HEK293 (cell line): ENCODE results near the gene AIG1.

Experiments used
- CTCF ChIA-PET: fragments of 350-600 bp; formaldehyde crosslinking; extraction: SDS; loops from one replicate; lab custom pipeline; 2021; ENCODE audit warnings: antibody characterized with exemption; lab: Yijun Ruan, JAX
- POLR2A ChIA-PET: fragments of 300-600 bp; formaldehyde crosslinking; extraction: SDS; loops from one replicate; lab custom pipeline; 2020; ENCODE audit warnings: antibody characterized with exemption, inconsistent platforms; lab: Yijun Ruan, JAX
- H3K27ac ChIP-seq: fragments of 200-500 bp; sonication (Bioruptor generic); 2 replicates; pipeline ENCODE4 v1.5.1; 2014; ENCODE audit warnings: low read depth, low read length, control low read depth, inconsistent platforms; ENCODE audit errors: extremely low read depth
- H3K36me3 ChIP-seq, 2 experiments: fragments of 200-500 bp in 1 of 2; sonication (Bioruptor generic) in 1 of 2; 1 replicate in 1 of 2; 2 replicates in 1 of 2; pipeline ENCODE4 v1.5.1; 2014 to 2017; ENCODE audit warnings: inconsistent platforms in 2 of 2, low read length in 2 of 2; ENCODE audit not compliant: control insufficient read depth in 2 of 2, insufficient read depth in 1 of 2
- H3K4me1 ChIP-seq: fragments of 200-500 bp; sonication (Bioruptor generic); 2 replicates; pipeline ENCODE4 v1.5.1; 2014; ENCODE audit warnings: mild to moderate bottlenecking, low read length, inconsistent platforms; ENCODE audit not compliant: control insufficient read depth, insufficient read depth
- H3K4me3 ChIP-seq: 2 replicates; pipeline ENCODE4 v1.5.1; 2011; ENCODE audit warnings: low read depth, mild to moderate bottlenecking, control low read depth, low read length, moderate library complexity
- H3K9me3 ChIP-seq: fragments of 200-500 bp; sonication (Bioruptor generic); 2 replicates; pipeline ENCODE4 v1.5.1; 2014; ENCODE audit warnings: low read depth, low read length, inconsistent platforms; ENCODE audit not compliant: control insufficient read depth, insufficient read depth
- WT1 ChIP-seq: fragments of 450-650 bp; formaldehyde crosslinking; IDR thresholded peaks from 2 replicates; pipeline ENCODE4 v1.5.1; 2016; ENCODE audit warnings: missing biosample characterization, missing genetic modification characterization
- ZNF146 ChIP-seq: fragments of 450-650 bp; formaldehyde crosslinking; IDR thresholded peaks from 2 replicates; pipeline ENCODE4 v1.5.1; 2016; ENCODE audit warnings: missing biosample characterization, missing genetic modification characterization
- ZNF184 ChIP-seq: fragments of 450-650 bp; IDR thresholded peaks from 2 replicates; pipeline ENCODE4 v1.5.1; 2018; ENCODE audit warnings: missing biosample characterization, mild to moderate bottlenecking, missing genetic modification characterization
- ZNF239 ChIP-seq: fragments of 450-650 bp; formaldehyde crosslinking; IDR thresholded peaks from 2 replicates; pipeline ENCODE4 v1.5.1; 2016; ENCODE audit warnings: missing biosample characterization, missing genetic modification characterization
- ZNF248 ChIP-seq: fragments of 450-650 bp; formaldehyde crosslinking; IDR thresholded peaks from 2 replicates; pipeline ENCODE4 v1.5.1; 2017; ENCODE audit warnings: missing biosample characterization, missing genetic modification characterization
- ZNF350 ChIP-seq: fragments of 450-650 bp; formaldehyde crosslinking; IDR thresholded peaks from 2 replicates; pipeline ENCODE4 v1.5.0; 2017; ENCODE audit warnings: missing biosample characterization, mild to moderate bottlenecking, missing genetic modification characterization
- ZNF621 ChIP-seq: fragments of 450-650 bp; formaldehyde crosslinking; IDR thresholded peaks from 2 replicates; pipeline ENCODE4 v1.5.1; 2017; ENCODE audit warnings: missing biosample characterization, missing genetic modification characterization
- ZNF626 ChIP-seq: fragments of 450-650 bp; sonication (Bioruptor Pico); formaldehyde crosslinking; IDR thresholded peaks from 2 replicates; pipeline ENCODE4 v1.5.1; 2018; ENCODE audit warnings: missing biosample characterization, missing genetic modification characterization, inconsistent platforms
- ZNF776 ChIP-seq: fragments of 450-650 bp; formaldehyde crosslinking; IDR thresholded peaks from 2 replicates; pipeline ENCODE4 v1.5.0; 2017; ENCODE audit warnings: missing biosample characterization, missing genetic modification characterization, borderline replicate concordance
- ZNF791 ChIP-seq: fragments of 450-650 bp; formaldehyde crosslinking; IDR thresholded peaks from 2 replicates; pipeline ENCODE4 v1.5.1; 2016; ENCODE audit warnings: missing biosample characterization, missing genetic modification characterization
- TF ChIP-seq, protein P1 (sequence below): fragments of 450-650 bp; formaldehyde crosslinking; IDR thresholded peaks from 2 replicates; pipeline ENCODE4 v1.5.1; 2016; ENCODE audit warnings: missing biosample characterization, missing genetic modification characterization
- TF ChIP-seq, protein P2 (sequence below): fragments of 450-650 bp; formaldehyde crosslinking; IDR thresholded peaks from 2 replicates; pipeline ENCODE4 v1.5.1; 2016; ENCODE audit warnings: missing biosample characterization, missing genetic modification characterization
- TF ChIP-seq, protein P3 (sequence below): fragments of 450-650 bp; formaldehyde crosslinking; IDR thresholded peaks from 2 replicates; pipeline ENCODE4 v1.5.1; 2016; ENCODE audit warnings: missing biosample characterization, missing genetic modification characterization, borderline replicate concordance
- TF ChIP-seq, protein P4 (sequence below): fragments of 450-650 bp; IDR thresholded peaks from 2 replicates; pipeline ENCODE4 v1.5.1; 2018; ENCODE audit warnings: missing biosample characterization, missing genetic modification characterization

The AIG1 gene

DNA sequence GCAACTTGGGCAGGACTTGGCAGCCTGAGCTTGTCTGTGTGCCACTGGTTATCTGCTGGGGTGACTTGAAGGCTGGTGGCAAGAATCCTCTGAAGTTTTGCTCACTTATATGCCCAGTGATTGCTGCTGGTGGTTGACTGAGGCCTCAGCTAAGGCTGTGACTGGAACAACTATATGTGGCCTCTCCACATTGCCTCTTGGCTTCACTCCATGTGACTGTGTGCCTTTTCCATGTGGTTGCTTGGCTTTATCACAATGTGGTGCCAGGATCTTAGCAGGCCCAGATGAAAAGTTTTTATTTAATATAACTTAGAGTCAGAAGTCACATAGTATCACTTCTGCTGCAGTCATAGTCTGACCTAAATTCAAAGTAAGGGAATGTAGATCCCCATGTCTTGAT is 285.3 kb downstream of the AIG1 start:
- Histone ChIP-seq H3K27ac (no peak overlapping the region), H3K9me3 (no peaks in the 10 kb centered on the region), H3K4me1 (no peaks in the 10 kb centered on the region), H3K4me3 (no peak overlapping the region), H3K36me3 (no peaks in the 10 kb centered on the region)
- ChIA-PET POLR2A (no interaction called here), CTCF (interaction anchor here (0.6 to 2.5 kb wide), 3 partner anchors 8 to 114 kb away, joined by 3 to 9 read pairs (median 4); no protein-coding TSS in a partner anchor)
- no peak for TF ChIP-seq ZNF626 (tag by site-specific recombination)
- TF ChIP-seq ZNF239 (tag by site-specific recombination): no peak

DNA sequence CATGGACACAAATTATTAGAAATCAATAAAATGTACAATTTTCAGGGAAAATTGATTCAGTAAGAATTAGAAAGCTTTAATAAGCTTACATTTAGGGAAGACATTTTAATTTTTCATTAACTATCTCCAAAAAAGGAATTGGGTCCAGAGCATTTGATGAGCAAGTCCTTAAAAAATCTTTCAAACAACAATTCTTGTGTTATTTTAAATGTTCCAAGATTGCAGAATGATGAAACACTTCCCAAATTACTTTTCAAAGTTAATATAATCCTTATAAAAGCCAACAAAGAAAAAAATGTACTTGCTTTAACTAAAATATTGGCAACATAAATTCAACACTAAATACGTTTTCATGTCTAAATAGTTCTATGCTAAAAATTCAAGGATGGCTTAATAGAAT is 287.8 kb downstream of the AIG1 start:
- TF ChIP-seq, protein P1, sequence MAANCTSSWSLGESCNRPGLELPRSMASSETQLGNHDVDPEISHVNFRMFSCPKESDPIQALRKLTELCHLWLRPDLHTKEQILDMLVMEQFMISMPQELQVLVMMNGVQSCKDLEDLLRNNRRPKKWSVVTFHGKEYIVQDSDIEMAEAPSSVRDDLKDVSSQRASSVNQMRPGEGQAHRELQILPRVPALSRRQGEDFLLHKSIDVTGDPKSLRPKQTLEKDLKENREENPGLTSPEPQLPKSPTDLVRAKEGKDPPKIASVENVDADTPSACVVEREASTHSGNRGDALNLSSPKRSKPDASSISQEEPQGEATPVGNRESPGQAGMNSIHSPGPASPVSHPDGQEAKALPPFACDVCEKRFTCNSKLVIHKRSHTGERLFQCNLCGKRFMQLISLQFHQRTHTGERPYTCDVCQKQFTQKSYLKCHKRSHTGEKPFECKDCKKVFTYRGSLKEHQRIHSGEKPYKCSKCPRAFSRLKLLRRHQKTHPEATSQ: no peak
- no peak for TF ChIP-seq ZNF184
- Histone ChIP-seq H3K9me3 (no peaks in the 10 kb centered on the region), H3K36me3 (no peaks in the 10 kb centered on the region), H3K27ac (no peak overlapping the region), H3K4me1 (no peaks in the 10 kb centered on the region), H3K4me3 (no peak overlapping the region)
- POLR2A ChIA-PET: no interaction called here
- CTCF ChIA-PET: interaction anchor here (0.6 to 2.4 kb wide), 4 partner anchors 10 to 874 kb away, joined by 3 to 13 read pairs (median 4); no protein-coding TSS in a partner anchor

DNA sequence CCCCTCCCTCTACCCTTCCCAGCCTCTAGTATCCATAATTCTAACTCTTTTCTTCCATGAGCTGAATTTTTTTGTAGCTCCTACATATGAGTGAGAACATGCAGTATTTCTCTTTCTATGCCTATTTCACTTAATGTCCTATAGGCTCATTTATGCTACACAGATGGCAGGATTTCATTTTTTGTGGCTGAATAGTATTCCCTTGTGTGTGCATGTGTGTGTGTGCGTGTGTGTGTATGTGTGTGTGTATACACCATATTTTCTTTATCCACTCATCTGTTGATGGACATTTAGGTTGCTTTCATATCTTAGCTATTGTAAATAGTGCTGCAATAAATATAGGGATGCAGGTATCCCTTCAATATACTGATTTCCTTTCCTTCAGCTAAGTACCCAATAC is 288.8 kb downstream of the AIG1 start:
- H3K9me3 ChIP-seq: no peaks in the 10 kb centered on the region
- H3K4me3 ChIP-seq: no peak overlapping the region
- TF ChIP-seq, protein P2, sequence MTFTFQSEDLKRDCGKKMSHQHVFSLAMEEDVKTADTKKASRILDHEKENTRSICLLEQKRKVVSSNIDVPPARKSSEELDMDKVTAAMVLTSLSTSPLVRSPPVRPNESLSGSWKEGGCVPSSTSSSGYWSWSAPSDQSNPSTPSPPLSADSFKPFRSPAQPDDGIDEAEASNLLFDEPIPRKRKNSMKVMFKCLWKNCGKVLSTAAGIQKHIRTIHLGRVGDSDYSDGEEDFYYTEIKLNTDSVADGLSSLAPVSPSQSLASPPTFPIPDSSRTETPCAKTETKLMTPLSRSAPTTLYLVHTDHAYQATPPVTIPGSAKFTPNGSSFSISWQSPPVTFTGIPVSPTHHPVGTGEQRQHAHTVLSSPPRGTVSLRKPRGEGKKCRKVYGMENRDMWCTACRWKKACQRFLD: no peak
- peak; percentile 56 for TF ChIP-seq ZNF146 (tag by site-specific recombination)
- TF ChIP-seq, all 188 proteins: peak for 1
- Histone ChIP-seq H3K4me1 (no peaks in the 10 kb centered on the region), H3K36me3 (no peaks in the 10 kb centered on the region), H3K27ac (no peak overlapping the region)
- CTCF ChIA-PET: interaction anchor here (1.1 to 2.4 kb wide), 2 partner anchors 11 to 16 kb away, joined by 3 to 13 read pairs; no protein-coding TSS in a partner anchor
- POLR2A ChIA-PET: no interaction called here

DNA sequence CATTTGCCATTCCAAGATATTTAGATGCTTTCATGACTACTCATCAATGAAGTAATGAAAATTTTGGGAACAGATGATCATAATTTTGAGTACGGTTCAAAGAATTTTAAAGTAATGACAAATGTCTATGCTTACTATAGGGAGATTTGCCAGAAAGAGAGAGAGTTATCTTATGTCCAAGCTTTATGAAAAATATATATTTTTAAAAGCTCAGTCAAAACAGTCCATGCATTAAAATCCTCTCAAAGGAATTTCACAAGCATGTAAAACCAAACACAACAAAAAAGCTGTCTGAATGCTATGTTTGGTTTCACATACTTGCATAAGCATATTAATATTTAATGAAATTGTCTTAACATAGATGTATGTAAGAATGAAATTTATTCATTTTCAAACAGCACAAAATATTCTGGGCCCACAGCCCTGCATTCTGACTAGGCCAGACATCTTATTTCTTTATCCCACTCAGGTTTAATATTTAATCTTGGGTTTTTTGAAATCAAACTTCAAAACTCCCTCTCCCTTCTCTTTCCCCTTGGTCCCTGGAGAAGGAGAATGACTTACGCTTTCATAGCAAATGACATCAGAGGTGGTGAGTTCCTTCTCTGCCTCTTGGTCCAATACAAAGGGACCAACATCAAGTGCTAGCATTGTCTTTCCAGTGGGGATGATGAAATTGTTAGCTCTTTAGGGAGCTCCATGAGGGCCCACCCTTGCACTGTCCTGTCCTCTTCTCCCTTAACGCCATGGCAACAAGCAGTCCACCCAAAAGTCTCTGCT is 295.6 kb downstream of the AIG1 start:
- Histone ChIP-seq H3K27ac (no peak overlapping the region), H3K4me1 (no peaks in the 10 kb centered on the region), H3K9me3 (no peaks in the 10 kb centered on the region), H3K4me3 (no peak overlapping the region), H3K36me3 (no peaks in the 10 kb centered on the region)
- POLR2A ChIA-PET: no interaction called here
- TF ChIP-seq, protein P3, sequence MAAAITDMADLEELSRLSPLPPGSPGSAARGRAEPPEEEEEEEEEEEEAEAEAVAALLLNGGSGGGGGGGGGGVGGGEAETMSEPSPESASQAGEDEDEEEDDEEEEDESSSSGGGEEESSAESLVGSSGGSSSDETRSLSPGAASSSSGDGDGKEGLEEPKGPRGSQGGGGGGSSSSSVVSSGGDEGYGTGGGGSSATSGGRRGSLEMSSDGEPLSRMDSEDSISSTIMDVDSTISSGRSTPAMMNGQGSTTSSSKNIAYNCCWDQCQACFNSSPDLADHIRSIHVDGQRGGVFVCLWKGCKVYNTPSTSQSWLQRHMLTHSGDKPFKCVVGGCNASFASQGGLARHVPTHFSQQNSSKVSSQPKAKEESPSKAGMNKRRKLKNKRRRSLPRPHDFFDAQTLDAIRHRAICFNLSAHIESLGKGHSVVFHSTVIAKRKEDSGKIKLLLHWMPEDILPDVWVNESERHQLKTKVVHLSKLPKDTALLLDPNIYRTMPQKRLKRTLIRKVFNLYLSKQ (tag by site-specific recombination): no peak
- TF ChIP-seq ZNF248 (tag by site-specific recombination) (no peak), ZNF776 (tag by site-specific recombination) (no peak), ZNF350 (tag by site-specific recombination) (no peak), WT1 (no peak), ZNF791 (tag by site-specific recombination) (no peak), ZNF621 (no peak)
- TF ChIP-seq, protein P4, sequence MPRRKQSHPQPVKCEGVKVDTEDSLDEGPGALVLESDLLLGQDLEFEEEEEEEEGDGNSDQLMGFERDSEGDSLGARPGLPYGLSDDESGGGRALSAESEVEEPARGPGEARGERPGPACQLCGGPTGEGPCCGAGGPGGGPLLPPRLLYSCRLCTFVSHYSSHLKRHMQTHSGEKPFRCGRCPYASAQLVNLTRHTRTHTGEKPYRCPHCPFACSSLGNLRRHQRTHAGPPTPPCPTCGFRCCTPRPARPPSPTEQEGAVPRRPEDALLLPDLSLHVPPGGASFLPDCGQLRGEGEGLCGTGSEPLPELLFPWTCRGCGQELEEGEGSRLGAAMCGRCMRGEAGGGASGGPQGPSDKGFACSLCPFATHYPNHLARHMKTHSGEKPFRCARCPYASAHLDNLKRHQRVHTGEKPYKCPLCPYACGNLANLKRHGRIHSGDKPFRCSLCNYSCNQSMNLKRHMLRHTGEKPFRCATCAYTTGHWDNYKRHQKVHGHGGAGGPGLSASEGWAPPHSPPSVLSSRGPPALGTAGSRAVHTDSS (tag by site-specific recombination): no peak
- CTCF ChIA-PET: interaction anchor here (1.0 kb wide), 1 partner anchor 40 kb away, joined by 5 read pairs; no protein-coding TSS in a partner anchor
